Left hindlimb (tissue), 1 donor: ENCODE results near the gene WDR86.

Experiments used
- DNase-seq: peaks from one replicate; pipeline ENCODE4 v3.0.0-alpha.2; 2018

WDR86 gene

GRCh38 chr7:151439855-151440798 is 30.3 kb upstream of the WDR86 start, which contains the start of gene CRYGN:
Gene CRYGN (minus strand): TSS chr7:151440141. CDS start chr7:151439917, 224 bp downstream.
- DNase-seq: peak; percentile 36

GRCh38 chr7:151438864-151439601 is 29.2 kb upstream of the WDR86 start:
- peak; percentile 23 for DNase-seq

GRCh38 chr7:151437866-151438516 is 28.2 kb upstream of the WDR86 start:
- DNase-seq: no peak

- DNase-seq: no peak
These were observed 27.3 kb upstream of the WDR86 start for GRCh38 chr7:151437159-151437553.

GRCh38 chr7:151436446-151437158 is 26.8 kb upstream of the WDR86 start:
- DNase-seq: peak; percentile 57

- no peak for DNase-seq
These were observed 26.1 kb upstream of the WDR86 start for GRCh38 chr7:151435971-151436370.

- no peak for DNase-seq
These were observed 25.5 kb upstream of the WDR86 start for GRCh38 chr7:151435103-151435916.

GRCh38 chr7:151434549-151434948 is 24.7 kb upstream of the WDR86 start:
- DNase-seq: no peak

GRCh38 chr7:151433721-151434400 is 24.0 kb upstream of the WDR86 start:
- DNase-seq: no peak

GRCh38 chr7:151432658-151433521 is 23.1 kb upstream of the WDR86 start:
- DNase-seq: no peak

GRCh38 chr7:151431768-151432311 is 22.0 kb upstream of the WDR86 start:
- DNase-seq: no peak

GRCh38 chr7:151431281-151431767 is 21.5 kb upstream of the WDR86 start:
- DNase-seq: no peak

- no peak for DNase-seq
These were observed 20.8 kb upstream of the WDR86 start for GRCh38 chr7:151430391-151431205.

GRCh38 chr7:151429560-151430331 is 19.9 kb upstream of the WDR86 start:
- no peak for DNase-seq

- no peak for DNase-seq
These were observed 19.4 kb upstream of the WDR86 start for GRCh38 chr7:151429237-151429559.

- DNase-seq: peak; percentile 71
These were observed 18.8 kb upstream of the WDR86 start for GRCh38 chr7:151428378-151429236.
